Measurements from ENCODE around the gene JARID2. TPM values are rescaled to one million over a fixed set of nuclear protein-coding genes. Genes with fewer than 3 reads are reported as not detected.

Gene JARID2
- total RNA-seq, 4 donors from 2014 or later: 6.6 to 8.1 (median 7.5) TPM

DNA sequence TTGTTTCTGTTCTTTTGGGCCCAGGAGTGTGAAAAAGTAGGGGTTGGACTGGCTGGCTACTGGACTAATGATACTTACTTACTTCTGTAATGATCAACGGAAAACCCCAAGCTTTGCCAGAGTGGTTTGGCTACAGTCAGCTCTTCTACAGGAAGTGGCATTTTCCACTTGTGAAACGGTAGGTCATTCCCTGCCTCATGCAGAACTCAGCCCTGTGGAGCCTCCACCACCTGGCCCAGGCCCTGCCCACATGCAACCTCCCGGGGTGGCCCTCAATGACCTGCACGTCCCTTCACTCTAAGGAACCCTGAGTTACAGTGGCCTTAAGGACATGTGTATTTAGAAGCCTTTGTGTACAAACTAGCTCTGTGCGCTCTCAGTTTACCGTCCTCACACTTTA, 276.6 kb downstream of the JARID2 start:
- Histone ChIP-seq H3K4me1 (peaks cover 10 to 17% of the 10 kb centered on the region in 2 donors), H3K27me3 (no peaks in the 10 kb centered on the region), H3K9me3 (no peaks in the 10 kb centered on the region), H3K36me3 (peaks cover 4 to 6% of the 10 kb centered on the region in 2 donors), H3K27ac (peak overlapping the region in 1 of 3 donors; percentile 27), H3K4me3 (replicated peaks in 1 of 3) (no peak overlapping the region)
- DNase-seq: no peak
- WGBS, 2 donors: 79 to 88% methylated on average over 6 of the region's 6 CpGs
- TF ChIP-seq CTCF (IDR thresholded peaks at IDR 0.05) (no peak), POLR2A (IDR thresholded peaks at IDR 0.05) (no peak)
- intact Hi-C loops (cut with DNase I): no loop called here

DNA sequence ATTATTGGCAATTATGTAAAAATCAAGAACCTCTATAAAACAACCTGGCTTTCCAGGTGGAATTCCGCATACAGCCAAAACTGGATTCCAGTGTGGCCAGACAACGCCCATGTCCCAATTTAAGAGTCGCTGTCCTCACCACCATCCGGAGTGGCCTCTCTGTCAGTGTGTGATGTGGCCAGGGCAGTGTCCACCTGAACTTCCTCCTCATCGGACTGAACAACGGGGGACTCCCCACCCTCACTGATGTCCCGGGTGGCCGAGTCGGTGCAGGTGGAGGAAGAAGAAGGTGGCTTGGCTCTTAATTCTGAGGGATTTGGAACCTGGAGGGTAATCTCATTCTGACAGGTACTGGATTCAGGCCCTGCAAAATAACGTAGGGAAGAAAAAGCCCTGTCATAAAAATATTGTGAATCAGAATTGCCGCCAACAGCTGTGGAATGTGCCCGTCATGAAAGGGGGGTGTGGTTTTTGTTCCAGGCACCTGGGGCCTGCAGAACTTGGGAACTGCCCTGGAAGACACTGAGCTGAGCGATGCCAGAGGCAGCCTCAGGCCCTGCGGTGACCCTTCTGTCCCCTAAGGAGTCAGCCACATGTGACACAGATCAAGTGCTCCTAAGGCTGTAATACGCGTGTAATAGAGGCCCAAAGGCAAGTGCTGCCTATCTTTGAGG, 277.1 kb downstream of the JARID2 start:
- DNase-seq: no peak
- H3K36me3 ChIP-seq: peaks cover 4 to 6% of the 10 kb centered on the region in 2 donors
- peak overlapping the region in 1 of 3 donors; percentile 27 for H3K27ac ChIP-seq

DNA sequence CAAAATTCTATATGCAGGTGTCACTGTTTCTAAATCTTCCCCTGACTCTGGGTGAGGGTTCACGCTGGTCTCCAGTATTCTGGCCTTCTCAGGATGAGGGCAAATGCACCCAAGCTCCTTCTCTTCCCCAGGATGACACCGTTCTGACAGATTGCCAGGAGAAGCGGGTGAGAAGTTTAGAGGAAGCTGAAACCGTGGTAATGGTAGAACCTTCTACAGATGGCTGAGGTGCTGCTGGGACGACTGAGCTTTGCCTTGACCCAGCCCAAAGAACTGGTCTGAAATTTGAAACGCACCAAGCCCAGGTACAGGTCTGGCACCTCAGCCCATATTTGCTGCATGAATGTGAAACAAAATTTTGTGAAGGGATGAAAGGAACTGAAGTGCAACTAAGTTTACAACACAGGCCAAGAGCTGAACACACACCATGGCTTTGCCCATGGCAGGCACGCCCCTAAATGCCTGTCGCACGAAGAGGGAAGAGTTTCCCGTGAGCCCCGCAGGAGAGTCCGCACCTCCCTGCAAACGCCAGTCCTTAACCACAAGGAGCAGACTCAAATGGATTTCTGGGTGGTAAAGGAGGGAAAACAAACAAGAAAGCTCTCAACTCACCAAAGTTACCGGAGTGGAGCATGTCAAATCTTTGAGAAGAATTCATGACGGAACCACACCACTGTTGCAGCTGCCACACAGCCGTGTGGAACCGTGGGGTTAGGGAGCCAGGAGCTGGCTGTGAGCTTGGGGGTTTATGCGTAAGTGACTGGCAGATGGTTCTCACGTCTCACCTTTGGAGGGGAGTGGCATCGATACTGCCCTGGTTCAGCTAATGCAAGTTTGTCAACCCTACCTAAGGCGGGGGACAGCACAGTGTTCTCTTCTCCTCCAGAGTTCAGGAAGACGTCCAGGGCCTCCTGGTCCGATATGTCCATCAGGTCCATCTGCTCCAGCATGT, 278.1 kb downstream of the JARID2 start:
- intact Hi-C loops (cut with DNase I): no loop called here
- Histone ChIP-seq H3K36me3 (peaks cover 4 to 6% of the 10 kb centered on the region in 2 donors), H3K27me3 (no peaks in the 10 kb centered on the region), H3K9me3 (no peaks in the 10 kb centered on the region), H3K27ac (no peak overlapping the region), H3K4me3 (replicated peaks in 1 of 3) (no peak overlapping the region), H3K4me1 (peaks cover 10 to 17% of the 10 kb centered on the region in 2 donors)
- no peak for TF ChIP-seq POLR2A (IDR thresholded peaks at IDR 0.05)
- no peak for TF ChIP-seq CTCF (IDR thresholded peaks at IDR 0.05)
- 96% methylated on average over 23 of the region's 23 CpGs for WGBS, 2 donors
- no peak for DNase-seq

More for the DNA sequence above, 277.1 kb downstream of the JARID2 start:
- Histone ChIP-seq H3K27me3 (no peaks in the 10 kb centered on the region), H3K9me3 (no peaks in the 10 kb centered on the region), H3K4me1 (peaks cover 10 to 17% of the 10 kb centered on the region in 2 donors), H3K4me3 (replicated peaks in 1 of 3) (no peak overlapping the region)
- WGBS, 2 donors: 92 to 94% methylated on average over 16 of the region's 16 CpGs
- TF ChIP-seq CTCF (IDR thresholded peaks at IDR 0.05): no peak
- no peak for TF ChIP-seq POLR2A (IDR thresholded peaks at IDR 0.05)
- intact Hi-C loops (cut with DNase I): no loop called here

- DNase-seq: no peak
- intact Hi-C loops (cut with DNase I): no loop called here
- TF ChIP-seq POLR2A (IDR thresholded peaks at IDR 0.05): no peak
- TF ChIP-seq CTCF (IDR thresholded peaks at IDR 0.05): no peak
- no peaks in the 10 kb centered on the region for H3K27me3 ChIP-seq
- H3K4me3 ChIP-seq (replicated peaks in 1 of 3): no peak overlapping the region
- peaks cover 10 to 17% of the 10 kb centered on the region in 2 donors for H3K4me1 ChIP-seq
- peaks cover 4 to 6% of the 10 kb centered on the region in 2 donors for H3K36me3 ChIP-seq
- no peak overlapping the region for H3K27ac ChIP-seq
- no peaks in the 10 kb centered on the region for H3K9me3 ChIP-seq
- 94 to 98% methylated on average over 9 to 14 of the region's 14 CpGs for WGBS, 2 donors
Observed at GRCh38 chr6:15524861-15525401, 279.1 kb downstream of the JARID2 start.

All from thyroid gland (tissue), 4 donors.